ENCODE data around the gene CCDC117.

CCDC117 gene

GRCh38 chr22:28771195-28771791 lies 1.2 kb upstream of the CCDC117 start:
- no peak for DNase-seq

- peak; percentile 69 for DNase-seq
These were observed 969 bp downstream of the CCDC117 start for GRCh38 chr22:28773461-28773867.

GRCh38 chr22:28774378-28774777 lies 1.9 kb downstream of the CCDC117 start:
- DNase-seq: no peak

GRCh38 chr22:28779833-28780232 lies 7.3 kb downstream of the CCDC117 start:
- DNase-seq: no peak

GRCh38 chr22:28780296-28780695 lies 7.8 kb downstream of the CCDC117 start:
- DNase-seq: no peak

- DNase-seq: no peak
These were observed 11.5 kb downstream of the CCDC117 start for GRCh38 chr22:28783786-28784671.

- no peak for DNase-seq
These were observed 16.1 kb downstream of the CCDC117 start for GRCh38 chr22:28788601-28789000.

- no peak for DNase-seq
These were observed 18.6 kb downstream of the CCDC117 start for GRCh38 chr22:28791124-28791523.

GRCh38 chr22:28791841-28792490 lies 19.5 kb downstream of the CCDC117 start:
- peak; percentile 48 for DNase-seq

- DNase-seq: no peak
These were observed 20.2 kb downstream of the CCDC117 start for GRCh38 chr22:28792491-28793383.

- no peak for DNase-seq
These were observed 21.6 kb downstream of the CCDC117 start for GRCh38 chr22:28793976-28794584.

GRCh38 chr22:28795071-28795693 lies 22.7 kb downstream of the CCDC117 start:
- DNase-seq: no peak

- DNase-seq: no peak
These were observed 23.7 kb downstream of the CCDC117 start for GRCh38 chr22:28795932-28796856.

- DNase-seq: peak; percentile 77
These were observed 26.5 kb downstream of the CCDC117 start for GRCh38 chr22:28798810-28799605.

GRCh38 chr22:28799606-28800307 lies 27.3 kb downstream of the CCDC117 start:
- peak; percentile 47 for DNase-seq

- peak; percentile 95 for DNase-seq
These were observed 28.0 kb downstream of the CCDC117 start, which contains the start of gene XBP1 for GRCh38 chr22:28800308-28801041. TSS of gene XBP1 (minus strand) at chr22:28800569.

GRCh38 chr22:28801845-28802594 lies 29.5 kb downstream of the CCDC117 start:
- peak; percentile 29 for DNase-seq

Measured in activated CD4-positive, alpha-beta T cell treated with anti-CD3 and anti-CD28 coated beads, Interleukin-2, Interleukin-6, amounts not matched to agents 100 ng/mL and 50 ng/mL, durations not matched to agents 16 hours and 8 hours (primary cell).